Suppressor macrophage treated with lipopolysaccharide for 4 hours (primary cell): Measurements from ENCODE around the gene GALNT2.

ENCODE experiments used
- DNase-seq: peaks from one replicate; pipeline ENCODE4 v3.0.0-alpha.2; 2020

Gene GALNT2

DNA sequence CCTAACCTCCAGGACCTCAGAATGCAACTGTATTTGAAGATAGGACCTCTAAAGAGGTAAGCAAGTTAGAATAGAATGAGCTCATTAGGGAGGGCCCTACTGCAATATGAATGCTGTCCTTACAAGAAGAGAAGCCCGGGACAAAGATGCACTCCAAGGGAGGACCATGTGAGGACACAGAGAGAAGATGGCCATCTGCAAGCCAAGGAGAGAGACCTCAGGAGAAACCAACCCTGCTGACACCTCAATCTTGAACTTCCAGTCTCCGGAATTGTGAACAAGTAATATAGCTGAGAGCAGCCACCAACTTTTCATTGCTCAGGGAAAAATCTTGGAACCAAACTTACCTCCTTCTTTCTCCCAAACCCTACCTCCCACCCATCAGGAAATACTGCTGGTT lies 15.0 kb upstream of the GALNT2 start:
- DNase-seq, result no peak

DNA sequence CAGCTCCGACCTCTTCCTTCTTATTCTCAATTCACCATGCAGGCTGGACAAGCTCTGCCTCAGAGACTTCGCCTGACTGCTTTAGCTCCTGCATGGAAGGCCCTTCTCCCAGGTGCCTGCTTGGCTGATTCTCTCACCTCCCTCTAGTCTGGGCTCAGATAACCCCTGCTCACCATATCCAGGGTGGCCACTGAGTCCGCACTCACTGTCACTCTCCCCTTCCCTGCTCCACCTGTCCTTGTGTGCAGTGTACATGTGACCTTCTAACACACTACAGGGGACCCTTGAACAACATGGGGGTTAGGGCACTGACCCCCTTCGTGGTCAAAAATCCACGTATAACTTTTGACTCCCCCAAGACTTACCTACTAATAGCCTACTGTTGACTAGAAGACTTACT lies 14.4 kb upstream of the GALNT2 start:
- DNase-seq, result no peak

DNA sequence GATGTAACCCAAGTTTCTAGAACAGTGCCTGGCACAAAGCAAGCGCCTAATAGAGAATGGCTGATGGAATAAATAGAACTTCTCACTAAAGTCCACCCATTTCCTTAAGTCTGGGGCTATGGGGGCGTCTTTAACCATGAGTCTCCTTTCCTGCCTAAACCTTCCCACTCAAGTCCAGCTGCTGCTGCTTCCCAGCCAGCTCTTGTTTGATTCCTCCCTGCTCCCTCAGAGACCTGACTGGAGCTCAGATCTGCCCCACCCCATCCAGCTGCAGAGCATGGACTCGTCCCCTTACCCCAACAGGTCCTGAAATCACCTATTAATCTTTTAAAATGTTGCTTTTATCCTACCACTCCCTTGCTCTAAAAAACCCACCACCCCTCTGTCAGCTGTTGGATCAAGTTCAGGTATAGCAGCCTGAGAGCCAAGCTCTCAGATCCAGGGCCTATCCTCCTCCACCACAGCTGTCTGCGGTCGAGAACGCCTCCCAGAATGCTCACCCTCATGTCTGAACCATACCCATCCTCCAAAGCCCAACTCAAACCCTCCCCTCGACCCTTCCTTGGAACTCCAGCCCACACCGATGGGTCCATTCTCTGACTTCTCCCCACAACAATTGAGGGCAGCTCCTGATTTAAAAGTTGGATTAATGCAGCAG lies 12.8 kb upstream of the GALNT2 start:
- DNase-seq, result no peak

DNA sequence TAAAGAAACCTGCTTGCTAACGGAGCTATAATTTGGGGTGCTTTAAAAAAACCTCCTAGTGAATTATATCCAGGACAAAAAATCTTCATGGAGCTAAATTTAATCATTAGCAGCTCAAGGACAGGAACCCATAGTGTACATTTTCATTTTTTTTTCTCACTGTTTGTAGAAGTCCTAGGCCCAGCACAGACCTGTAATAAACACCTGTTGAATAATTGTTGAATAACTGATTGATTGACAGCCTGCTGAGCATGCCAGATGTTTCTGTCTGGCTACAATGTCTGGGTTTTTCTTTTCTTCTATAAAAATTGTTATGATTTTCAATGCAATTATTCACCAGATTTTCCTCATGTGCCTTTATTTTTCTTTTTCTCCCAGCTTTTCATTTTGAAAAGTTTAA lies 10.9 kb upstream of the GALNT2 start:
- no peak for DNase-seq

DNA sequence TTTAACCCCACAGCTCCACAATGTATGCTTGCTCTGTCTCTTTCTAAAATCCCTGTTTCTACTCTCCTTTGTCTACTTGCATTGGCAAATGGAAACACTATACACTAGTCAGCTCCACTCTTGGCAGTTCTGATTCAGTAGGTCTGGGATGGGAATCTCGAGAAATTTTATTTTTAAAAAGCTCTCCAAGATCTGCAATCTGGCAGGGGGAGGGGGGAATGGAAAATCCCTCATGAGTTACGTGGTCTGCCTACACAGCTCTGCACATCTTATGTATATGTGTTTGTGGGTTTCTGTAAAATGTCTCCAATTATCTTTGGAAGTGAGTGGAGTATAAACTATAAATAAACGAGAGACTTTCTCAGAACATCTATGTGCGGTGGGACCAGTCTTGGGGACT lies 9.9 kb upstream of the GALNT2 start:
- no peak for DNase-seq

DNA sequence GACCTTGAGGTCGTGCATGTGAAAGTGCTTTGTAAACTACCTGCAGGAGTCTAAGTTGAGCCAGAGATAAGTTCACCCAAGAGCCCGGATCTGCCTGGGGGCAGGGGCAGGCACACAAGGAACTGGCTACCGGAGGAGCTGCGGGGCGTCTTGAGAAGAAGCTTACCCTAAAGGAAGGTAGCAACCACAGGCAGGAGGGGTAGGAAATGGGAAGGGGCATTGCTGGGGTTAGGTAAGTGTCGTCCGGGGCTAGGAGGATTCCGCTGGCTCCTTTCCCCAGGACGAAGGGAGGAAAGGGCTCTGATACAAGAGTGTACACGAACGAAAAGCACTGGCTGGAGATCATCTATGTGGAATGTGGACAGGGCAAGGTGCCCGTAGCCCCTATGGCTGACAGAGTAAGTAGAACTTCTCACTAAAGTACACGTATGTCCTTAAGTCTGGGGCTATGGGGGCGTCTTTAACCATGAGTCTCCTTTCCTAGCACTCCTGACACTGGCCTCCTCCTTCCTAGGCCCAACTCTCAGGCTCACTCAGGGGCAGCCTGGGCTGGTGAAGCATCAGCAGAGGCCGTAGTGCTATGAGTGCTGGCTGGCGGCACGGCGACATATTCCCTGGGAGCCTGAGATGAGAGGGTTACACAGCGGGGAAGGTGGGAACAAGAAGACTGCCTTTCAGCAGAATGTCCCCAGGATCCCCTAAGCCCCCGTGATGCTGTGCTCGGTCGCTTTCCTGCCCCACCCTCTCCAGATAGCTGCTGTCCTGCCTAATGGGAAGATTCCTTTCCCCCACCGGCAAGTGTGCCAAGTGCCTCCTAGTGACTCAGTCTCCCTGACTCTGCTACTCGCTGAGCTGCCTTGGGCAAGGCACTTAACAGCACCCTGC lies 9.1 kb upstream of the GALNT2 start:
- DNase-seq, result no peak

DNA sequence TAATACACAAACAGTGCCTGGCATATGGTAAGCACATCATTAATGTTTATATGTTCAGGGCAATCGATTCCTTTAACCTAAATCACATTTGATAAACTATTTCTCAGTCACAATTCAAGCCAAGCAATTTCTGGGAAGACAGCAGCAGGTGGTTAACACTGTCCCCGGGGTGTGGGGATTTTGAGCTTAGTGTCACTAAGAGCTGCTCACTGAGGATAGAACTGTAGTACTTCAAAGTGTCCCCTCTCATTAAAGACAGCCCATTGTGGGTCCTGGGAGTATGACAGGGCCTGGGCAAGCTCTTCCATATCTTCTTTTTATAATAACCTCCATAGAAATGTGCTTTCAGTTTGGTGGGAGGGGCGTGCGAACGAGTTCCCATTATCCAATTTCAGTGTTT lies 8.4 kb upstream of the GALNT2 start:
- DNase-seq, result no peak

DNA sequence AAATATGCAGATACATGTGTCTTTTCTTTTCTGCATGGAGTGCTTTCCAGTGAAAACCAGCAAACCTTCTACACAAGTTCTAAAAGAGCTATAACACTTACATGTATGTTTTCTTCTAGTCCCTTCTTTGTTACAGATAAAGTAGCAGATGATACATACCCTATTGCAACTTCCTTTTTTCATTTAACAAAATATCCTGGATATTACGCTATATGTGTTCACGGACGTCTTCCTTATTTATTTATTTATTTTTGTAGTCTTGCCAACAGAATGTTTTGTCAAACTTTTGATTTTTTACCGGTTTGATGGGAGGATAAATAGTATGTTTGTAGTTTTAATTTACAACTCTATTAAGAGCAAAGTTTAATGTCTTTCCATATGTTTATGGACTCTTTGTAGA lies 5.2 kb upstream of the GALNT2 start:
- peak; percentile 22 for DNase-seq

DNA sequence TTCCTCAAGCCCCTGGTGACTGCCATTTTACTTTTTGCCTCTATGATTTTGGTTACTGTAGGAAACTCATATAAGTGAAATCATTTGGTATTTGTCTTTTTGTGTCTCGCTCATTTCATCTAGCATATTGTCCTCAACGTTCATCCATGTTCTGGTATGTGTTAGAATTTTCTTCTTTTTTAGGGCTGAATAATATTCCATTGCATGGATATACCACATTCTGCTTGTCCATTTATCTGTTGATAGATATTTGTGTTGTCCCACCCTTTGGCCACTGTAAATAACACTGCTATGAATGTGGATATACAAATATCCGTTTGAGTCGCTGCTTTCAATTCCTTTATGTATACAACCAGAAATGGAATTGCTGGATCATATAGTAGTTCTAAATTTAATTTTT lies 4.5 kb upstream of the GALNT2 start:
- DNase-seq, result no peak

DNA sequence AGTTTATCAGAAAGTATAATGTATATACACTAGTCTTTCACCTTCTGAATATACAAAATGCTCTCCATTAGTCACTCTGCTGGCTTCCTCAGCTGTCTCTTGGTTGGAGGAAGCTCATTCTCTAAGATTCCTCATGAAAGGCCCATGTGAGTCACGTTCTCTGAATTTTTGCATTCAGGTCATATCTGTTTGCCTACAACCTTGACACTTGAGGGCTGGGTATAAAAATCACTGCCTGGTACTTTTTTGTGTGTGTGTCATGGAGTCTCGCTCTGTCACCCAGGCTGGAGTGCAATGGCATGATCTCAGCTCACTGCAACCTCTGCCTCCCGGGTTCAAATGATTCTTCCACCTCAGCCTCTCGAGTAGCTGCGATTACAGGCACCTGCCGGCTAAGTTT lies 2.8 kb upstream of the GALNT2 start:
- no peak for DNase-seq

DNA sequence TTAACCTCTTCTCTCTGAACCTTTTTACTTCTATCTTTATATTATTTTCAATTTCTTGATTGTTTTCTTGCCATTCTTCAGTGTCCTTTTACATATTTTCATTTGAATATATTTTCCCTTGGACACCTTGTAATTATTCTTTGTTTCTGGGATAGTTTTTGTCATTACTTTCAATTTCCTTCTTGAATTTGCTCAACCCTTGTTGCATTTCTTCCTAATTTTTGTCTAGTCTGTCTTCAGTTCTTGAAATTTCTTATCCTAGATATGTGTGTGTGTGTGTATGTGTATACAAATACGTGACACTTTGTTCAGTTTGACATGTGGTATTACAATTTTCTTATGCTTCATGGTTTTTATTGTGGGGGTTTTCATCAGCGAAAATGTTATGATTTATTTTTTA lies 1.9 kb upstream of the GALNT2 start:
- peak; percentile 24 for DNase-seq

DNA sequence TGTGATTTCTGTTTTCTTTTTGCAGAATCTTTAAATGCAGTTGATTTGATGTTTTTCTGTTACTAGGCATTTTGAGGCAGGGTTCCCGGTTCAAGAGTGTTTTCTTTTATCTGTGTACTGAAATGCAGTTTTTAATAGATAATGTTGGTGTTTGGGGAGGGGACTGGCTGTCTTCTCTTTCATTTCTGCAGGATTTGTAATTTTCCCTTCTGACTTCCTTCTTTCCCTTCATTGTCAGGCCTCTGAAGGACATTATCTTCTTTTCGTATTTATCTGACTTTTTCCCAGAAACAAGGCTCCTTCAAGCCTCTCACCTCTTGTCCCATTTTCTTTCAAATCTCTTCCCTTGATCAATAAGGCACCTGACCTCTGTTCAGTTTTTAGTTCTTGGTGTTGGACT lies 1.5 kb upstream of the GALNT2 start:
- peak; percentile 28 for DNase-seq

DNA sequence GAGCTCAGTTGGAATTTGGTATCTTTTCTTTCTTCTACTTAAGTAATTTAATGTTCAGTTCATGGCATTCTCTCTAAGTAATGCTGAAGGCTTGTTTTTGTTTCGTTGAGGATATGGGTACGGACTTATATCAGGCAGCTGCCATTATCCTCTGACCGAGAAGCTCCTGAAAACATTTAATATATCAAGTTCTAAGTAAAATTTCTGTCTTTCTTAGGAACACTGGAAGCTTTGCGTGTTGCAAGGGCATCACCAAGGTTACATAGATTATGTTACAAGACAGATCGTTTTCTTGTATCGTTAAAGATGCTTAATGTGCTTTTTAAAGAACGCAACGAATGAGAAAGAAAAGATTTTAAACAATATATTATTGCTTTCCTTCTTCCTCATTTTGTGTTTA lies 1.0 kb upstream of the GALNT2 start:
- no peak for DNase-seq

DNA sequence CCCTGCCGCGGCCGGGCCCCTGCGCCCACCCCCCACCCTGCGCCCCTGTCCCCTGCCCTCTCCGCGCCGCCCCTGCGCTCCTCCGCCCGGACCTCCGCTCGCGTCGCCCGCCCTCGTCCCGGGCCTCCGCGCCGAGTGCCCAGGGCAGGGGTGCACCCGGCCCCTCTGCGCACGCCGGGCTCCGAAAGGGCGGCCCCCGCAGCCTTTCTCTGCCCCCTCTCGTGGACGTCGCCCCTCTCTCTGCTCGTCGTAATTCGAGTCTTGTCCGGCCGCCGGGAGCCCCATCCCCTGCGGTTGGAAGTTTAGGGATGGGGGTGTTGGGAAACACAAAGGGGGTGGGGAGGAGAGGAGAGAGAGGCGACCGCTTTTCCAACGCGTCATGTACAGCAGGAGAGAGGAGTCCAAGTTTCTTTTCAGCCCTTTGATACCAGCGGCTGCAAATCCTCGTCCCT lies 407 bp downstream of the GALNT2 start:
- DNase-seq, result peak; percentile 23

DNA sequence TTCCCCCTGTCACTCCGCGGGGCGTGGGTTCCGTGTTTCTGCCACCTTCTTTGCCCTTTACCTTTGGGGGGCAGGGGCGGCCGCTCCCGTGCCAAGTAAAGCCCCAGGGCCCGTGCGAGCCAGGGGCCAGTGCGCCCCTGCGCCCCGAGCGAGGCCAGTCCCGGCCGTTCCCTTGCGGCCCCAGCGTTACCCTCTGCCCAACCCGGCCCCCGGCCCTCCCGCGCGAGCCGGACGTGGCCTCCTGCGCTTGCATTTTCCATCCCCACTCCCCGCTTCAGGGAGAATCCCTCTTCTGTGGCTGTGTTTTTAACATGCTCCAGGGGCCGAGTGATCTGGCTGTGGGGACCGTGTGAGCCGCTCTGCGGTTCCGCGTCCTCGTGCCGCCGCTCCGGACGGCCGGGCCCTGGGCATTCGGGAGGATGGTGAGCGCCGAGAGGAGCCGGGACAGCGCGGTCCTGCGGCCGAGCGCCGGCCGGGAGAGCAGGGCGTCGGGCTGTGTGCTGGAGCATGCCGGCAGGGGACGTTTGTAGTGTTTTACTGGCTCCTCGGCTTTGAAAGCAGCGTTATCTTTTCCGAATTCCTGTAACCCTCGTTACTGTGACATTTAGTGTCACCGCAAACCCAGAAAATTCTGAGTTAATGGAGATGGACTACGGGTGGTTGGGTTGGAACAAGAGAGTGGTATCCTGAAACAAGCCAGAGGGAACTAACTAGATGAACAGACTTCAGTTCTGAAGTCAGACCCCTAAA lies 1.0 kb downstream of the GALNT2 start:
- DNase-seq, result peak; percentile 54

DNA sequence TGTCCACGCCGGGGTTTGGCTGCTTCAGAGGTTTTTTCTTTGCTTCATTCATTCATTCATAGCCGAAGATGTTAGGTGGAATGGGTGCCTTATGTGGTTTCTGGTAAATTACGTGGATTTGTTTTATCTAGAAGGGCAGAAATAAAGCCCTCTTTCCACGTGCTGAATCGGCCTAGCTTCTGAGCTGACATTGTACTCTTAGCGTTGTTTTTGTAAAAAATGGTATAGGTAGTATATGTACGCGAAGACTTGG lies 1.5 kb downstream of the GALNT2 start:
- no peak for DNase-seq

DNA sequence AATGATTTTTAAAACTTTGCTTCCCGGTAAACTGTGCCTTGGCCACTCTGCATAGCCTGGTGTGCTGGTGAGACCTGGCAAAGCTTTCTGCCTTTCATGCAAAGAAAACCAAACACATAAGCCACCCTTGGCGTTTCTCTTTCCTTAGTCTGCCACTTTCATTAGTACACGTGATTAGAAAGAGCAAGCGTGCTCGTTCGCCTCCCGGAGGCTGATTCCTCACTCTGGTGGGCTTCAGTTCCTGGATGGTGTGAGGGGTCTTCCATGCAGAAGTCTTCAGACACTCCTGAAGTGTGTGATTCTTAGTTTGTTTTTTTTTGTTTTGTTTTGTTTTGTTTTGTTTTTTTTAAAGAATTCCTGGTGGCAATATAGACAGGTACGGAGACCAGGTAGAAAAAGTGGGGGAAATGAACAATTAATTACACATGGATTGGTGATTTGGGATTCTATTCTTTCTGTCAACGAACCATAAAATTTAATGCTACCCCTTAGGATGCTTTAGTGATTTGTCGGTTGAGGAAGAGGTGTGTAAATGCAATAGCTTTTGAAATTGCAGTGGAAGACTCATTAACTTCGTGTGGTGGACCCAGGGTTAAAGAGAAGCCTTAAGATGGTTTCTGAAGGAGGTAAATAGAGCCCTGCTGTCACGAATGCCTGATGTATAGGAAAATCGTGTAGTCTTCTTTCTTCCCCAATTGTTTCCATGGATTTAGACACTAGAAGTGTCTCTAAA lies 2.1 kb downstream of the GALNT2 start:
- peak; percentile 38 for DNase-seq

DNA sequence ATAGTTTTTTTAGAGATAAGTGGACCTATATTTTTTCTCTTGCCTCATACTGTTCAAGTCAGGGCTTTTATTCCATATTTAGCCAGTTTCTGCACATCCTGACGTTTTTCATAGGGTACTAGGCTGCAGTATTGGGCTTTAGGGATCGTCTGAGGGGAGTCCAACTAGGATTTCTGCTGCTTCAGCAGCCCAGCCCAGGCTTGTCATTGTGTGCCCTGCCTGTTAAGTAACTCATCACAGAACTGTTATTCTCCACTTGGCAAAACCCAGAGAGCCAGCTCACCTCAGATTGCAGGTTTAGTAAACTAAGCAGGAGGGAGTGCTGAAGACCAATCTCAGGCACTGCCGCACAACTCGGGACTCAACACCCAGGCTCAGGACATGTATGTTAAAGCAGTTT lies 2.8 kb downstream of the GALNT2 start:
- DNase-seq, result no peak

DNA sequence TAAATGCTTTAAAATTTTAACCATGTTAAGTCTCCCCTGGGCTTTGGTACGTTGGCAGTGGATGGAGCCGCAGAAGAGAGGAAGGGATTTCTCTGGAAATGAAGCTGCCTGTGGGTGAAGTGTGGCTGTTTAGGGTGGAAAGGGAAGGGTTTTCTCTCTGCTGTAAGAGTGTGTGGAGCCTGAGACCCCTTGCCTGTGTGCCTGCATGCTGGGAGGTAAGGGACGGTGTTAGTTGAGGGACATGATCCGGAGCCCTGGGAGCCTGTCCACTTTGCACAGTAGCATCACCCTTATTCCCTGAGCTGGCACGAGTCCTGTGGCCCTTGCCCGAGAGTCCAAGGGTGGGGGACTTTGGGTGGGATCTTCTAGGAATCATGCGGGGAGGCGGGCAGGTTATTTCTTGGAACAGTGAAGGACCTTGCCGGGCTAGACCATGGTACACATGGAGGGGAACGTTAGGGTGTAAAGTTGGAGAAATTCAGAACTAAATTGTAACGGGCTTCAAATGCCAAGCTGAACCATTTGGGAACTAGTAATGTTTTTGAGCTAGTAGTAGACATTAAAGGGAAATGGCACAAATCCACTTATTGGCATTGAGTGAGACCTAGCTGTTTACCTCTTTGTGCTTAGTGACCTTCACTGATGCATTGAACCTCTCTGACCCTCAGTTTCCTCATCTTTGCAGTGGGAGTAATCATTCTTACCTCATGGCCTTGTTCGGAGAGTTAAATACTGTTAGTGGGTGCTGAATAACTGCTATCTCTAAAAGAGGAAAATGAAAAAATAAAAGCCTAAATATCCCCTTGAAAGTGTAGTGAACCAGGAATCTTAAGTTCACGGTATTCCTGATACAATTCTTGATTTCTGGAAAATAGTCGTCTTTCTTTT lies 3.5 kb downstream of the GALNT2 start:
- DNase-seq, result no peak

DNA sequence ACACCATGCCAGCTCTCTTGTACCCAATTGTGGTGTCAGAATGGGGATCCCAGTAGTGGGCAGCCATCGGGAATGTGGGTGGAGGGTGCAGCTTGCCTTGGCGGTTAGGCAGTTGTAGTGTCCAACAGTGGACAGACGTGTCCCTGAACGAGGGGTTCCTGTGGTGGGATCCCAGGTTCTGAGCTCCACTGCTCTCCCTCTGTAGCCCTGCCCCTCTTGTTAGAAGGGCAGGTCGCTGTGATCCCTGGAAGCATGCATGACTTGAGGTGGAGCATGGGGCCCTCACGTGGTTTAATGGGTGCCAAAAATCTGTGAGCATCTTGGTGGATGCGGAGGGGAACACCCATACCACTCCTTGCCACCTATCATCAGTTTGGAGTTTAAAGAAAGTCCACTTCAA lies 4.3 kb downstream of the GALNT2 start:
- no peak for DNase-seq

DNA sequence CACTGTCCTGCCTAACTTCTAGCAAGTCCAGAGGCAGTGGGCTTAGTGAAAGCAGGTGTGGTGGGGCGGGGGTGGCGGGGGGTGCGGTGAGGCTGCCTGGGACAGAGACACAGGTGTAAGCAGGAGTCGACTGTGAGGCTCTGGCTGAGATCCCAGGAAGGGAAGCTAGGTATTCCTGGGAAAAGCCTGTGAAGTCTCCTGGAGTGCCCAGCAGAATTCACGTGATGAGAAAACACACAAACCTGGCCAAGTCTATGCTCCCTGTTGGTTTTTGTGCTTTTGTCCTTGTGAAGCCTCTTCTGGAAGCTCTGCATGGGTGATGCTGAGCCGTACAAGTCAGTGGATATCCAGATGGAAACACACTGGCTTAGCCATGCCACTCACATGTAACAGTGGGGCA lies 5.3 kb downstream of the GALNT2 start:
- DNase-seq, result no peak

DNA sequence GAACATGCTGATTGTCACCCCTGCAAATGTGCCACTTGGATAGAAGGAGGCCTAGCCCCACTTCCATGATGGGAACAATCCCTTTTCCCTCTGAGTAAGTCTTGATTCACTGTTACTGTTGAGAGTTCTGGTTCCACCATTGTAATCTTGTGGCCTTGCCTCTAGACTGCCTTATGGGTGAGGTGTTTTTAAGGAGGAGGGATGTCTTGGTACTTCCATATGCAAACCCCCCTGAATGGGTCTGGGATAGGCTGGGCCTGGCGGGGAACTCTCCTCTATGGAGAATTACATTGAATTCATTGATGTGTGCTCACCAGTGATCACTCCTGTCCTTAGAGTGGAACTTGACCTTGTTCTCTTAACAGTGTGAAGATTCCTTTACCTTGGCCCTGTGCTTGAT lies 5.8 kb downstream of the GALNT2 start:
- DNase-seq, result no peak
